ENCODE data around the gene WDCP.
"Not testable (repeated sequence)": the region's sequence is repeated elsewhere in the genome, so short reads cannot be mapped to it uniquely, and the experiment has no call there.

The WDCP gene, protein sequence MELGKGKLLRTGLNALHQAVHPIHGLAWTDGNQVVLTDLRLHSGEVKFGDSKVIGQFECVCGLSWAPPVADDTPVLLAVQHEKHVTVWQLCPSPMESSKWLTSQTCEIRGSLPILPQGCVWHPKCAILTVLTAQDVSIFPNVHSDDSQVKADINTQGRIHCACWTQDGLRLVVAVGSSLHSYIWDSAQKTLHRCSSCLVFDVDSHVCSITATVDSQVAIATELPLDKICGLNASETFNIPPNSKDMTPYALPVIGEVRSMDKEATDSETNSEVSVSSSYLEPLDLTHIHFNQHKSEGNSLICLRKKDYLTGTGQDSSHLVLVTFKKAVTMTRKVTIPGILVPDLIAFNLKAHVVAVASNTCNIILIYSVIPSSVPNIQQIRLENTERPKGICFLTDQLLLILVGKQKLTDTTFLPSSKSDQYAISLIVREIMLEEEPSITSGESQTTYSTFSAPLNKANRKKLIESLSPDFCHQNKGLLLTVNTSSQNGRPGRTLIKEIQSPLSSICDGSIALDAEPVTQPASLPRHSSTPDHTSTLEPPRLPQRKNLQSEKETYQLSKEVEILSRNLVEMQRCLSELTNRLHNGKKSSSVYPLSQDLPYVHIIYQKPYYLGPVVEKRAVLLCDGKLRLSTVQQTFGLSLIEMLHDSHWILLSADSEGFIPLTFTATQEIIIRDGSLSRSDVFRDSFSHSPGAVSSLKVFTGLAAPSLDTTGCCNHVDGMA

DNA sequence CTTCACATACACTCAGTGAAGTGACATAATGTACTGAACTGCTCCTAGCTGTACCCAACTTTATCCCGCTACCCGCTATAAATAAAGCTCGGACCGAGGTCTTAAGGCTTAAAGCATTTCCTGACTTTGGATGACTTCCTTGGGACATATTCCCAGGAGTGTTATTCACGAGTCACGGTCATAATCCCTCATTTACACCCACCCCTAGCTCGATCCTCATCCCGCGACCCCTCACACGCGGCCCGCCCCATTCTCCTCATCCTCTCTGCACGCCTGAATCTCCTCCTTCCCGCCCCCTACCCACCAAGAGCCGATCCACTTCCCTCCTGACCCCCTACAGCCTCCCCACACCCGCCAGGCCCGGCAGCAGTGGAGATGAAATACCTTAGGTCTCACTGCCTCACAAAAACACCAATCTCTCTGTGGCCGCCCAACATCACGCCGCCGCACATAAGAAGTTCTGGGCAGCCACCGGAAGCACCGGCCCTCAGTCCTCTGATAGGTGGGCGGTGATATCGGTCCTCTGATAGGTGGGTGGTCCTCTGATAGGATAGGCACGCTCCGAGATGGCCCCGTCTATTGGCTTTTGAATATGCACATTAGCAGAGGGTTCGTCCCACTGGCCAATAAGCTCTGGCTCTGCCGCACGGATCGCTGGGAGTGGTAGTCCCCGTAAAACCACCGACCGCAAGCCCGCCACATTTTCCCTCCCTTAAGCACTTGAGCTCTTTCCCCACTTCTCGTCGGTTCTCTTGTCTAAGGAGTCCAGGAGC, at the start of gene WDCP:
Gene WDCP (minus strand): TSS at position 462 of the 773 bp plus-strand sequence. CDS start 7,897 bp downstream, outside the sequence.
- DNase-seq (ENCODE audit: low spot score), result peak; percentile 91

DNA sequence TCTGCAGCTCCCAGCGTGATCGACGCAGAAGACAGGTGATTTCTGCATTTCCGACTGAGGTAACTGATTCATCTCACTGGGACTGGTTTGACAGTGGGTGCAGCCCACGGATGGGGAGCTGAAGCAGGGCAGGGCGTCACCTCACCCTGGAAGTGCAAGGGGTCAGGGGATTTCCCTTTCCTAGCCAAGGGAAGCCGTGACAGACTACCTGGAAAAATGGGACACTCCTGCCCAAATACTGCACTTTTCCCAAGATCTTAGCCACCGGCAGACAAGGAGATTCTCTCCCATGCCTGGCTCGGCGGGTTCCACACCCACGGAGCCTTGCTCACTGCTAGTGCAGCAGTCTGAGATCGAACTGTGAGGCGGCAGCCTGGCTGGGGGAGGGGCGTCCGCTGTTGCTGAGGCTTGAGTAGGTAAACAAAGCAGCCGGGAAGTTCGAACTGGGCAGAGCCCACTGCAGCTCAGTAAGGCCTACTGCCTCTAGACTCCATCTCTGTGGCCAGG, 48.0 kb upstream of the WDCP start:
- not testable (repeated sequence) for DNase-seq (ENCODE audit: low spot score)

DNA sequence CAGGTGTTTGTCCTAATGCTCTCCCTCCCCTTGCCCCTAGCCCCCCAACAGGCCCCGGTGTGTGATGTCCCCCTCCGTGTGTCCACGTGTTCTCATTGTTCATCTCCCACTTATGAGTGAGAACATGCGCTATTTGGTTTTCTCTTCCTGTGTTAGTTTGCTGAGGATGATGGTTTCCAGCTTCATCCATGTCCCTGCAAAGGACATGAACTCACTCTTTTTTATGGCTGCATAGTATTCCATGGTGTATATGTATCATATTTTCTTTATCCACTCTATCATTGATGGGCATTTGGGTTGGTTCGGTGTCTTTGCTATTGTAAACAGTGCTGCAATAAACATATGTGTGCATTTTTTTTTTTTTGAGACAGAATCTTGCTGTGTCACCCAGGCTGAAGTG, 46.1 kb upstream of the WDCP start:
- not testable (repeated sequence) for DNase-seq (ENCODE audit: low spot score)

DNA sequence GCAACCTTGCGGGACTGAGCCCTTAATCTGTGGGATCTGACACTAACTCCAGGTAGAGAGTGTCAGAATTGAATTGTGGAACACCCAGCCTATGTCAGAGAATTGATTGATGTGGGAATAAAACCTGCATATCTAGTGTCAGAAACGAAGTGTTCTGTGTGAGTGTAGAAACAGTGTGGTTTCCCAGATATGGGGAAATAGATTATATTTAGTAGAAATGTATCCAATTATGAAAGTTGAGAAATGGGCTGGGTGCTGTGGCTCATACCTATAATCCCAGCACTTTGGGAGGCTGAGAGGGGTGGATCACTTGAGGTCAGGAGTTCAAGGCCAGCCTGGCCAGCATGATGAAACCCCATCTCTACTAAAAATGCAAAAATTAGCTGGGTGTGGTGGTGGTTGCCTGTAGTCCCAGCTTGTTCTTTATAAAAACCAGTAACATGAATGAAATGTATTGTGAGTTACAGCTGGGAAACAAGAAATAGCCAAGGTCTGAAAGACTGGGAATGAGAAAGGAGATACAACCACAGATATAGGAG, 41.7 kb upstream of the WDCP start:
- DNase-seq (ENCODE audit: low spot score), result no peak

DNA sequence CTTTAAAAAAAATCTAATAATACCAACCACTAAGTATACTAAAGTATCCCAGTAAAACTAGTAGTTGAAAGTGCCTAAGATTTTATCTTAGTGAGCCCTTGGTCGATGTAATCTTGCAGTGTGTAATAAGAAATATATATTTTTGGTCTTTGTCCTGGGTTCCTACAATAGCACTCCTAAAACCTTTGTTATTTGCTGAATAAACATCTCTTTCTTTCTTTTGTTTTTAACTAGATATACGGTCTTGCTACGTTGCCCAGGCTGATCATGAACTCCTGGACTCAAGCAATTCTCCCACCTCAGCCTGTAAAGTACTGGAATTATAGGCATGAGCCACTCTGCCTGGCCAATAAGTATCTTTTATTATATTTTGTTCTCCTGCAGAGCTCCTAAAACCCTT, 39.8 kb upstream of the WDCP start:
- DNase-seq (ENCODE audit: low spot score), result no peak

DNA sequence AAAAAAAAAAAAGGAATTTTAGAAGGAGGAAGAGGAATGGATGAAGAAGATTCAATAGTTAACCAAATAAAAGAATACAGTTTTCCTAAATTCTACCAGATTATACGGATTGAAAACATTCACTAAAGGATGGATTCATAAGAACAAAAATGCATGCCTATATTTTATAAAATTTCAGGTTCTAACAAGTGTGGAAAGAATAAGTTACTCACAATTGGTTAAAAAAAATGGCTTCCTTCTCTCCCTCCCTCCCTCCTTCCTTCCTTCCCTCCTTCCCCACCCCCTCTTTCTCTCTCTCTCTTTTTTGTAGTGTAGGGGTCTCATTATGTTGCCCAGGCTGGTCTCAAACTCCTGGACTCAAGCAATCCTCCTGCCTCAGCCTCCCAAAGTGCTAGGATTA, 39.0 kb upstream of the WDCP start:
- no peak for DNase-seq (ENCODE audit: low spot score)

DNA sequence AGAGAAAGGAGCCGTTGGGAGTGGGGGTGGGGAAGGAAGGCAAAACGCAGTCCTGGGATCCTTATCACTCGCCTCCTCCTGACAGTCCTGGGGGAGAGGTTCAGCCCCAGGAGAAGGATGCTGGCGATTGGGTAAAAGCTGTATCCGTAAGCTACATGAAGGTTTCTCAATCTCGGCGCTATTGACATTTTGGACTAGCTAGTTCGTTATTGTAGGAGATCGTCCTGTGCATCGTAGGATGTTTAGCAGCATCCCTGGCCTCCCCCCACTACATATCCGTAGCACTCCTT, 38.0 kb upstream of the WDCP start:
- DNase-seq (ENCODE audit: low spot score), result no peak

DNA sequence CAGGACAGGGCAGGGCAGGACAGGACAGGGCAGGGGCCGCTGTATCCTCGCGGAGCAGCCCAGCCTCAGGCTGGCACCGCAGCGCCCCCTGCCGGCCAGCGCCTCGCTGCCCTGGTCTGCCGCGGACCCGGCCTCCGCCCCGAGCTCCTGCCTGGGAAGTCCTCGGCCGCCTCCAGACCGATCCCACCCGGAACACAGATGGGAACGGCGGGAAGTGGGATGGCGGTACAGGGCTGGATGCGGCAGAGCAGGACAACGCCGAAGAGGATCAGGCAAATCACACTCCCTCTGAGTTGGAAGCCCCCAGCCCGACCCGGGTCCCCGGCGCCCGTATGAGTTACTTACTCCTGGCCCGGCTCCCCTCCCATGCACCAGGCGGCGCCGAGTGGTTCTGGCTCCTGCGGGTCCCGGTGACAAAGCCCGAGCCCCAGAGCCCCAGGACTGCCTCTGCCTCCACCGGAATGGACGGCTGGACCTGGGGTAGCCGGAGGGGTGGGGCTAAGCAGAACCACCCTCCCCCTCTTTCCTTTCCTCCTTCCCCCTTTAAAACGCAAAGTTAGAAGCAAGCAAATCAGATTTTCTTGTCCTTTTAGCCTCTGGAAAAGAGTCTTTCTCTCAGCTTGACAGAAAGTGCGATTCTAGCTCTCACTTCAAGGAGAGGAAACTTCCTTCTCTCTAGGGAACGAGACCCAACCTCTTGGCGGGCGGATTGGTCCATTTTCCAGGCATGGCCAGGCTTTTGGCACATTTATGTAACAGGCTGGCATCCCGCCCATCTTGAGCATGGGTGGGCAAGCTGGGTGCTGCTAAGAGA, 37.4 kb upstream of the WDCP start, which contains the start of gene TP53I3:
Gene TP53I3 (minus strand): TSS at position 449 of the 814 bp plus-strand sequence. CDS start 508 bp downstream, outside the sequence.
- peak; percentile 94 for DNase-seq (ENCODE audit: low spot score)

DNA sequence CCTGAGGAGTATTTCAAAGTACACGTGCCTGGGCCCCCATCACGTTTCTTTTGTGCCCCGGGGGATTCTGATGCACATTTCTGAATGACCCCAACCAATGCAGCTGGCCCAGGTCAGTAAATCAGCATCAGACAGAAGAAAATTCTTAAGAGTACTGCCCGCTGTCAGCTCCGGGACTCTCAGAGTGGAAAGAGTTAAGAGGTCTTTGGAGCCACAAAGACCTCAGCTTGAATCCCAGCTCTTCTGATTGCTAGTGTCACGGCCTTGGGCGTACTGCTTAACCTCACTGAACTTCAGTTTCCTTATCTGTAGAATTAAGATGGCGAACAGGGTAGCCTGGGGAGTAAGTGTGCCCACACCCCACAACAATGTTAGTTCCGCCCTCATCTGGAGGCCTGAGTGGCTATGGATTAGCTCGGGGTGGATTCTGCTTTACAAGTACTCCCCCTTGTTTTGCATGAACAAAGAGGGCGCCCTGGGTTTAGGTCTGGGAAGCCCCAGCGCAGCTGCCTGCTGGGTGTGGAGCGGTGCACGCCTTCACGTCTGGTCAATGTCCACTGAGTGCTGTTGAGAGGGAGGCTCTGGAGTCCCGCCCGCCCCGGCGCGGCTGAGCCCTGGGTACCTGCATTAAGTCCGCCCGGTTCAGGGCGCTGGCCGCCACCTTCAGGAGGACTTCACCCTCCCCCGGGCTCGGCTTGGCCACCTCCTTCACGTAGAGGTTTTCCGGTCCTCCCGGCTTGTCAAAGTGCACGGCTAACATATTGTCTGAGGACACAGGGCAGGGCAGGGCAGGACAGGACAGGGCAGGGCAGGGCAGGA, 36.6 kb upstream of the WDCP start:
- peak; percentile 85 for DNase-seq (ENCODE audit: low spot score)

DNA sequence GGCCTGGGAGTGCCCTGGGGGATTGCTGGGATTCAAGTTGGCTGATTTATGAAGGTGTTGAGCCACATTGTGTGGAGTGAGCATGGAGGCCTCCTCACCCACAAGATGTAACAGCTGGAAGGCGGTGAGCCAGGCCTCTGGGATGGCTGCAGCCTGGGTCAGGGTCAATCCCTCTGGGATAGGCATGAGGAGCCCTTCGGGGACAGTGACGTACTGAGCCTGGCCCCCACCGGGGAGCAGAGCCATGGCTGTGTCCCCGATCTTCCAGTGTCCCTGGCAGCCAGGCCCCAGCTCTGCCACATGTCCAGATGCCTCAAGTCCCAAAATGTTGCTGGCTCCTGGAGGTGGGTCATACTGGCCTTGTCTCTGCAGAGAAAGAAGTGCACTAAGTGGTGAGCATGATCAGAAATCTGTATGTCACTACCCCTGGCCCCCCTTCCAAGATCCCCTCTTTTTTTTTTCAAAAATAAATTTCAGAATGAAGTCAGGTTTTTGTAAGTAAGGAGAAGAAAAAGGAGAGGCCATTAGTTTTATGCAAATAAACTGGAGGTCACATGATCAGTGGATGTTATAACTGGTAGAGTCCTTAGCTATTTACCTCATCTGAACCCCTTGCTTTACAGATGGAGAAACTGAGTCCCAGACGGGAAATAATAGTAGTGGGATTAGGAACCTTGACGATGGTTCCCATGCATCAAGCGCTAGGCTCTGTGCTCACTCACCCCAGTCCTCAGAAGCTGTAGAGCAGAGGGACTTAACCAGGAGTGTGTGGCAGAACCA, 35.8 kb upstream of the WDCP start:
- DNase-seq (ENCODE audit: low spot score), result no peak

DNA sequence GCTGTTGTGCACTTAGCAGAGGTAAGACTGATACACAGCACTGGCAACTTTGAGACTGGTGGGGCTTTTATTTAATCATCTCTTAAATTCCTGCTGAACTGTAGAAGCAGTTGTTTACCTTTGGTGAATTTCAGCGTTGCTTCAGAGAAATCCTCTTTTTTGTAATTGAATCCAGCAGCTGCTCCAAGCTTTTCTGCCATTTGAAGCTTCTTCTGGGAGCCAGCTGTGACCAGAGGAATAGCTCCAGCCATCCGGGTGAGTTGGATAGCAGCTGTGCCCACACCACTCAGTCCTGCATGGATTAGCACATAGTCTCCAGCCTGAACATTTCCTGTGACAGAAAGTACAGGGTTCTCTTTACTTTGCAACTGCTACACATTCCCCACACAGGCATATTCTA, 33.5 kb upstream of the WDCP start:
- DNase-seq (ENCODE audit: low spot score), result no peak

DNA sequence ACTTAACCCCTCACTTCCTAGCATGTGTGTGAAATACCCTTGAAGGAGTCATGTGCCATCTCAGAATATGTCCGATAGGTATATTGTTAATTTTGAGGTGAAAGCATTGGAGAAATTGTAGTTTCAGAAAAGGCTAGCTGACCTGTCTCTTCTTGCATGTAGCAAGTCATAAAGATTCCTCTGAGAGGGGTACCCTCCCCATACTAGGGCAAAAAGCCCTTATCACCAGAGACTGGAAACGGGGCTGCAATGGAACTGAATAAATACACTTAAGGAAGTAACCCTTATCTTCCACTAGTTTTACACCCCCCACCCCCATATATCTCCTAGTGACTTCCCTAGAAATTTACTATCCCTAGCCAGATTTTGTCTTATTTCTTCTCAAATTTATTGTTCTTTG, 30.7 kb upstream of the WDCP start:
- DNase-seq (ENCODE audit: low spot score), result no peak

DNA sequence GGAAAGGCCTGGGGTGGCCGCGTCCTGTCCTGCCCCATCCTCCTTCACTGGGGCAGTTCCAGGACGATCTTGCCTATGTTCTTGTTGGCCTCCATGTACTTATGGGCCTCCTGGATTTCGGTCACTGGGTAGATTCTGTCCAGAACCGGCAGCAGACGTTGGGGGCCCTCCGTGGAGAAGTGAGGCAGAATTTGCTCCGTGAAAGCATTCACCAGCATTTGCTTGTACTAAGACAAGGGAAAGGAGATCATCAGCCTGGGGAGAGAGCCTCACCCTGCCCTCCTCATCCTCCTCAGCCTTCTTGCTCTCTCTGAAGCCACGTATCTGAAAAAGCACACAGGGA, 30.3 kb upstream of the WDCP start:
- no peak for DNase-seq (ENCODE audit: low spot score)

DNA sequence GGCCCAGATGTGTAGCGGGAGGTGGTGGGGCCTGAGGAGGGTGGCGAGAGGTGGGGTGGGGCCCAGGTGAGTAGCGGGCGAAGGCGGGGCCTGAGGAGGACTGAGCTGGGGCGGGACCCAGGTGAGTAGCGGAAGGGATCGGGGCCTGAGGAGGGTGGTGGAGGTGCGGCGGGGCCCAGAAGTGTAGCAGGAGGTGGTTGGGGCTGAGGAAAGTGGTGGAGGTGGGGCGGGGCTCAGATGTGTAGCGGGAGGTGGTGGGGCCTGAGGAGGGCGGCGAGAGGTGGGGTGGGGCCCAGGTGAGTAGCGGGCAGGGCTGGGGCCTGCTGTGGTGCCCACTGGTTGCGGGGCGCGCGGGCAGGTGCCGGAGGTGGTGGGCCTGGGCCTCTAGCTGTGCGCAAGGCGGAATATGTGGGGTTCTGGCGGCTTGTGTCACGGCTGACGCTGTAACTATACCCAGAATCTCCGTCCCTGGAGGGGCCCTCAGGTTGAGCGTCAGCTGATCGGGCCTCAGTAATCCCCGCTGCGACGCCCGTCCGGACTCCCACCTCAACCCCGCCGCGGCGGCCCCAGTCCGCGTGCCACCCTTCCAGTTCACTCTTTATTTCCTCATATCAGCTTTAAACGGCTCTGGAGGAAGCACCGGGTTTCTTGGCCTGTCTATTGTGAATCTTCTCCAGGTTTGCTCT, 29.8 kb upstream of the WDCP start:
- no peak for DNase-seq (ENCODE audit: low spot score)

DNA sequence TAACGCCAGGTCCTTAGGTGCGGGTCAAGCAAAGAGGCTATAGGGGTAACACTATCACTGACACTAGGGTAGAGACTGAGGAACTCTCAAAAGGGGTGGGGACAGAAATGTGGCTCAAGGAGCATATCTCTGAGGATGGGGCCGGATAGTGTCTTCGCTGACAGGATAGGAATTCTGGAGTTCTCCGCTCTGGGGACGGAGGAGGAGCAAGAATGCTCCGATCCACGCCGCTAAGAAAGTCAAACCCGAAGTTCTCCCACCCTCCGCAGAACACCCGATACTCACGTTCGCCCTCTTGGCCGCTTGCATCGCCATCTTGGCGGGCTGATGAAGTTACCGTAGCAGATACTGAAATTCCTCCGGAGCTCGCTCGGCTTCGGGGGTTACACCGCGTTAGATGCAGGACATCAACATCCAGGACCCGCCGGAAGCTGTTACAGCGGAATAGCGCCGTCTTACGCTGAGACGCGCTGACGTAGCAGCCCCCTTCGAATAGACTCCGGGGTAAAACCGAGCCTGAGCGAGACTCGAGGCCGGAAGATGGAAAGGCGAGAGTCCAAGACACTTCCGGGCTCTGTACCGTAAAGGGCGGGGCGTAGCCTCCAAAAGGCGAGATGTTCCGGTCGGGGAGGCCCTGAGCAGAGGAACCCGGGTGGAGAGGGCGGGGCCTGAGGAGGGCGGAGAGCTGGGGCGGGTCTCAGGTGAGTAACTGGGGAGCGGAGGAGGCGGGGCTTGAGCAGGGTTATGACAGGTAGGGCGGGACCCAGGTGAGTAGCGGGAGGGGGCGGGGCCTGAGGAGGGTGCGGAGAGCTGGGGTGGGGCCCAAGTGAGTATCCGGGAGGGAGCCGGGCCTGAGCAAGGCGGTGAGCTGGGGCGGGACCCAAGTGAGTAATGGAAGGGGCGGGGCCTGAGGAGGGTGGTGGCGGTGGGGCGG, 29.0 kb upstream of the WDCP start, which contains the start of gene SF3B6:
Gene SF3B6 (minus strand): TSS at position 412 of the 934 bp plus-strand sequence. CDS start 97 bp downstream, at position 315.
- peak; percentile 97 for DNase-seq (ENCODE audit: low spot score)

DNA sequence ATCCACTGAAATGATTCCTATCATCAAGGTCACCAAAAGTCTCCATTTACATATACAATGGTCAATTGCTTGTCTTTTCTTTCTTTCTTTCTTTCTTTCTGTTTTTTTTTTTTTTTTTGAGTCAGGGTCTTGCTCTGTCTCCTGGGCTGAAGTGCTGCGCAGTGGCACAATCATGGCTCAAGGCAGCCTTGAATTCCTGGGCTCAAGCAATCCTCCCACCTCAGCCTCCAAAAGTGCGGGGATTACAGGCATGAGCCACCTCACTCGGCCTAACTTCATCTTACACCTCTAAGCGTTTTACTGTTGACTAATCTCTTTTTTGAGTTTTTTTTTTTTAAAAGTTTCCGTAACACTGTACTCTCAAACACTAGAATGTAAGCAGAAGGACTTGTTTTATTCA, 28.1 kb upstream of the WDCP start:
- DNase-seq (ENCODE audit: low spot score), result no peak

DNA sequence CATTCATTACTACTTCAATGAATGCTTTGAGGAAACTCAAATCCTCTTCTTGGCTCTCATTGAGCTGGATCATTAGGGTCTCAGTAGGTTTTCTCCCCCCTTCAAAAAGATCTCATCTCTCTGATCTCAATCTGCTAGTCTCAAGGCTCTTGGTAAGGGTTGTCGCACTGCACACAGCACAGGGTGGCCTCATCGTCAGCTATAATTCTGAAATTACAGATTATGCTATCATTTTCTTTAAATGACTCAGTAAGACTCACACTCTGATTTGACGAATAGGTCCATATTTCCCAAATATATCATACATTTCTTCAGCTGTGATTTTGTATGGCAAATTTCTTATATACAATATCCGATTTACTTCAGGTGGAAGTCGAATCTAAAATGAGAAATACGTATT, 26.6 kb upstream of the WDCP start:
- no peak for DNase-seq (ENCODE audit: low spot score)

DNA sequence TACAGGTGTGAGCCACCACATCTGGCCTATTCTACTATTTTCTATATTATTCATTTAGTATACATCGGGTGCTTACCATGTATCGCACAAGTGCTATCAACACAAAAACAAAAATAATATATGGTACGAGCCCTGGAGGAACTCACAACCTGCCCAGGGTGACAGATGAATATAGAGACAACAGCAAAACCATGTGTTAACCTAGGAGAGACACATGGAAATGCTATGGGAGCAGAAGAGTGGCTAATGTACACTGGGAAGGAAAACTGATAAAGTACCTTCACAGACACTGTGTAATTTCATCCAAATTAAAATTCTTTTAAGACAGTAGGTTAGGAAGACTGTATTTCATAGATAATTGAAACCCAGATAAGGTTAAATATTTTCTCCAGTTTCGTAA, 25.1 kb upstream of the WDCP start:
- no peak for DNase-seq (ENCODE audit: low spot score)

Measured in left forelimb (tissue), 1 donor.